Cardiac fibroblast (primary cell): ENCODE data around the gene NUBP2.

Experiments
- DNase-seq, 2 donors: peaks; one replicate each; pipeline versions ENCODE4 v3.0.0 to v3.0.0-alpha.2; 2010; ENCODE audit warnings: low read depth in 2 of 2
- H3K4me3 ChIP-seq, 2 donors: replicated peaks in 1 of 2; 1 replicate in 1 of 2; 2 replicates in 1 of 2; pipeline ENCODE4 v1.5.1; 2011; ENCODE audit warnings: low read depth in 2 of 2, low read length in 2 of 2, mild to moderate bottlenecking in 2 of 2, moderate library complexity in 1 of 2
- TF ChIP-seq, protein P1 (sequence below): IDR thresholded peaks from one replicate; pipeline ENCODE4 v1.5.1; 2011; ENCODE audit warnings: low read depth, mild to moderate bottlenecking, low read length, inconsistent platforms

The NUBP2 gene

DNA sequence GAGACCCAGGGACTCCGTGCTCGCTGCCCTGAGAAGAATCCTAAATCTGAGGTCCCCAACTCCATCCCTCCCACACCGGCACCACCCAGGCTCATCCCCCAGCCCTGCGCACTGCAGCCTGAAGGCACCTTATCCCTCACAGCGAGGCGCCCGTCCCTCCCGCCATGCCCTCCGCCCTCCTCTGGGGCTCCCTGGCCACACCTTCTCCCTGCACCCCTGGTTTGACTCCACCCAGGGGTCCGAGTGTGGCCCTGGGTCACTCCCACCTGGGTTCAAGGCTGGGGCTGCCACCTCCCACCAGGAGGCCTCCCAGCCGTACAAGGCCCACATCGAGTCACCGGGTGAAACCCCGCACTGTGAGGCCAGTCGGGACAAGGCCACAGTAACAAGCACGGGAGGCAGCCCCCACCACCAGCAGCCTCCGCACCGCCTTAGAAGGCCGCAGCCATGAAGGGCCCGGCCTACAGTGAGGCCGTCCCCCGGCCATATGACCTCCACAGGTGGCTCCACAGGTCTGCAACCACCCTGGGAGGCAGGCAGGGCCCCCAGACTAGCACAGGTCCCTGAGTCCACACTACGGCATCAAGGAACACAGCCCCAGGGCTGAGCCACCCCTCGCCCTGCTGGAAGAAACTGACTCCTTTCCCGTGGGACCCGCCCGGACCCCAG, 35.6 kb downstream of the NUBP2 start:
- no peak overlapping the region for H3K4me3 ChIP-seq
- DNase-seq, result no peak
- TF ChIP-seq, protein P1, sequence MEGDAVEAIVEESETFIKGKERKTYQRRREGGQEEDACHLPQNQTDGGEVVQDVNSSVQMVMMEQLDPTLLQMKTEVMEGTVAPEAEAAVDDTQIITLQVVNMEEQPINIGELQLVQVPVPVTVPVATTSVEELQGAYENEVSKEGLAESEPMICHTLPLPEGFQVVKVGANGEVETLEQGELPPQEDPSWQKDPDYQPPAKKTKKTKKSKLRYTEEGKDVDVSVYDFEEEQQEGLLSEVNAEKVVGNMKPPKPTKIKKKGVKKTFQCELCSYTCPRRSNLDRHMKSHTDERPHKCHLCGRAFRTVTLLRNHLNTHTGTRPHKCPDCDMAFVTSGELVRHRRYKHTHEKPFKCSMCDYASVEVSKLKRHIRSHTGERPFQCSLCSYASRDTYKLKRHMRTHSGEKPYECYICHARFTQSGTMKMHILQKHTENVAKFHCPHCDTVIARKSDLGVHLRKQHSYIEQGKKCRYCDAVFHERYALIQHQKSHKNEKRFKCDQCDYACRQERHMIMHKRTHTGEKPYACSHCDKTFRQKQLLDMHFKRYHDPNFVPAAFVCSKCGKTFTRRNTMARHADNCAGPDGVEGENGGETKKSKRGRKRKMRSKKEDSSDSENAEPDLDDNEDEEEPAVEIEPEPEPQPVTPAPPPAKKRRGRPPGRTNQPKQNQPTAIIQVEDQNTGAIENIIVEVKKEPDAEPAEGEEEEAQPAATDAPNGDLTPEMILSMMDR, result no peak

DNA sequence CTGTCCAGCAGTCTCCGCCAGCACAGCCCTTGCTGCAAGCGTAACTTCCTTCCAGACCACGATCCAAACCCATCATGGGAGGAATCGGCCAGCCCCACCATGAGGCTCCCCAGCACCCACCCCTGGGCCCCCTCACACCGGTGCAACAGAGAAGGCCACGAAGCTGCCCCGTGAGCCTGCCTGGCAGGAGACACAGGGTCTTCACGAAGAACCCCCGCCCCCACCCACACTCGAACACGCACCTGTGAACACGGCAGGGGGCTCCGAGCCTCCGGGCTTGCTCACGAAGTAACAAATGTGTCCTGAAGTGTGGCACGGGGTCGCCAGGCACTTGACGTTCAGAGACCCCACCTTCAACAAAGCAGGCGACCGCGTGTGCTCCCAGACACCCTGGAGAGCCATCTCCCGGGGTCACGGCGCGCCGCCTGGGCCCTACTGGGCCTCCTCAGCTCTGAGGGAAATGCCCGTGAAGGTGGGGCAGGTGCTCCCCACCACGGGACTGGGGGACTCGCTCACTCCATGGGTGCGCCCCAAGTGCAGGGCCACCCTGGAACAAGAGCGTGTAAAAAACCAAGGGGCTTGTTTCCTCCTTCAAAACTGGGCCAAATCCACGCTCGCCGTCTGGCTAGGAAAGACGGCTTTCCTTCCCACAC, 36.2 kb downstream of the NUBP2 start:
- TF ChIP-seq, protein P1, result no peak
- H3K4me3 ChIP-seq, result no peak overlapping the region
- DNase-seq, result no peak

DNA sequence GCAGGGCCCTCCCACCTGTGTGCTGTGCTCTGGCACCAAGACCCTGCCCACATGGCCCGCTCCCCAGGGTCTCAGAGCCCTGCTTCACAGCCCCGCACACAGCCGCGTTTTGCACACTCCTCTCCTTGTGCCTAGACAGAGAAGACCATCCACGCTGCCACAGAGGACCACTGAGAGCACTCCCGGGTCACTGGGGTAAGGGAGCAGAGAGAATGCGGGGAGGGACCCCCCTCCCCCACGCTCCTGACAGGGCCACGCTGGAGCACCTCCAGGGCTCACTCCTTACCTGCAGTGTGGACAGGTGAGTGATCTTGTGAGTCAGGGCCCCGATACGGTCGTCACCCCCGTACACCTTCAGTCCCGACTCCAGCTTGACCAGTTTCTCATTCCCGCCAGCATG, 36.9 kb downstream of the NUBP2 start:
- H3K4me3 ChIP-seq, result no peak overlapping the region
- DNase-seq, result no peak
- TF ChIP-seq, protein P1, result no peak

DNA sequence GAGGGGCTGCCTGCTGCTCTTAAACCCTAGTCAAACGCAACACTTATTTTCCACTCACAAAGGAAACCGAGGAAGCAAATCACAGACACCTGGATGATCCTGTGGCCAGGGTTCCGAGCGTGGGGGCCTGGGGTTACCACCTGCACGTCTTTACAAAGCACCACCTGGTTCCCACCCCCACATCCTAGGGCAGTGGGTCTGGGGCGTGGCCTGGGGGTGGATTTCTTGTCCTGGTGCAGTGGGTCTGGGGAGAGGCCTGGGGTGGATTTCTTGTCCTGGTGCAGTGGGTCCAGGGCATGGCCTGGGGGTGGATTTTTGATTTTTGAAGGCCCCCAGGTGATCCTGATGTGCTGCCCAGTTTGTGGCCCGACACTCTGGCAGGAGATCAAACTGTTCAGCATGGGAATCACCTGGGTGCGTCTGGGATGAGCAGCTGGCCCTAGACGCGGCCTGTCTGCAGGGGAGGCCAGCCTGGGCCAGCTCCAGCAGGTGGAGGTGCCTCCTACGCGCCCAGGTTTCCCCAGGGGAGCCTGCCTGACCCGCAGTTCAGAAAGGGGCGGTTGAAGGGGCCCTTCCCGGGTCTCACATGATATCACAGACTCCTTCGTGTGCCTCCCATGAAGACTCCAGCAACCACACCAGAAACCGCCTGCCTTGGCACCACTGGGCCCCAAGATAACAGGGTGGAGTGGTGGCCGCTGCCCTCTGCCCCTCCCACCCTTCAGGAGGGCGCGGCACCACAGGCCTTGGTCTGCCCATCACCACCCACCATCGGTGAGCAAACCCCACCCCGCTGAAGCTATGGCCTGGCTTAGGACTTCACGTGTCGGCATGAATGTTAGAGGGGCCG, 37.6 kb downstream of the NUBP2 start:
- no peak for DNase-seq
- TF ChIP-seq, protein P1, result no peak
- H3K4me3 ChIP-seq, result no peak overlapping the region

DNA sequence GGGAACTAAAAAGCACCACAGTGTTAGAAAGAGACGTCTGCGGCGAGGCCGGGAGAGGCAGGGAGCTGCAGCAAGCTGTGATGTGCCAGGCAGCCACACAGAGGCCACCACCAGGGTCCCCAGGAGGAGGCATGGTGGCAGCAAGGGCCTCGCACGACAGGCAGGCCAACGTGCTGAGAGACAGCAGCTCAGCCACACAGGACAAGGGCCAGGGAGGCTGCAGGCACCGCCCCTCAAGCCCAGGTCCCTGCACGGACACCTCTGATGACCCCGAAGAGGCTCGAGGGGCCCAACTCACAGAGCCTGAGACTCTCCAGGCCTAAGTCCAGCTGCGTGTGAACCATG, 38.2 kb downstream of the NUBP2 start:
- no peak overlapping the region for H3K4me3 ChIP-seq
- no peak for DNase-seq
- TF ChIP-seq, protein P1, result no peak

DNA sequence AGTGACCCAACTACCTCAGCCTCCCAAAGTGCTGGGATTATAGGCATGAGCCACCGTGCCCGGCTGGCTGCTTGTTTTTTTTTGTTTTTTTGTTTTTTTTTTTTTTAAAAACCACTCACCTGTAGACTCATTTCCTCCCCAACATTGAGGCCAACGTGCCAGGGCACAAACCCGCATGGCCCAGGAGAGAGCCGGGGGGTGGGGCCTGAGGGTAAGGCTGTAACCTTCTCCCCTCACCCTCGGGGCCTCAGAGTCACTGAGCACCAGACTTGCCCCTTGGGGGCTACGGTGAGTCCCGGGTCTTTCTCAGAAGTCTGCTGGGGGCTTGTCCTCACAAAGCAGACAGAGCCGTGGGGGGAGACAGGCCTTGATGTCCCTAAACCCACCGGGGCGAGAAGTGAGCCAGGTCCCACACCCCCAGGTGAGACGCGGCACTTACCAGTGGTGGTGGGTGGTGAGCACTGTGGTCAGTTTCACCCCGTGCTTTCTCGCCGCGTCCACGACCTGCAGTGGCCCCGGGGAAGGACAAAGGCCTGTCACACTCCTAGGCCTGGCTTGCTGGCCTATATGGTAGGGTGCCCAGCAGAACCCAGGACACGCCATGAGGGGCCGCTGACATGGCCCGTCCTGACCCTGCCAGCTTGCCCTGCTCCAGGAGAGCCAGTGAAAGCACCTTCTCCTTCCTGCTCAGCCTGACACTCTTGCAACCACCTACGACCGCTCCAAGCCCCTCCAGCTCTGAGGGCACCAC, 39.3 kb downstream of the NUBP2 start:
- no peak overlapping the region for H3K4me3 ChIP-seq
- TF ChIP-seq, protein P1, result no peak
- no peak for DNase-seq
